SU-DHL-6 (cell line): ENCODE measurements around the gene CRYBG2.

ENCODE experiments used
- H2AFZ ChIP-seq: fragments of 200-600 bp; sonication (generic); 2 replicates; pipeline ENCODE4 v1.6.1; 2014; ENCODE audit warnings: low read depth, mild to moderate bottlenecking, moderate library complexity, mixed read lengths, antibody characterized with exemption, low read length; ENCODE audit not compliant: severe bottlenecking
- H3F3A ChIP-seq: fragments of 200-600 bp; shearing (Covaris generic); 2 replicates; pipeline ENCODE4 v1.6.0; 2016; ENCODE audit warnings: antibody characterized with exemption, mild to moderate bottlenecking; ENCODE audit not compliant: insufficient read depth
- H3K27ac ChIP-seq: fragments of 200-600 bp; sonication (generic); 2 replicates; pipeline ENCODE4 v1.5.1; 2016; ENCODE audit warnings: low read depth, mild to moderate bottlenecking, low read length, moderate library complexity, mixed read lengths
- H3K27me3 ChIP-seq: fragments of 200-600 bp; sonication (generic), shearing (Covaris generic); 2 replicates; pipeline ENCODE4 v1.6.0; 2014; ENCODE audit warnings: mild to moderate bottlenecking, low read length
- H3K36me3 ChIP-seq: fragments of 200-600 bp; sonication (generic); 2 replicates; pipeline ENCODE4 v1.6.1; 2014; ENCODE audit warnings: mild to moderate bottlenecking, low read length, mixed read lengths
- H3K4me2 ChIP-seq: fragments of 300-600, 200-600 bp; shearing (Covaris generic), sonication (generic); 2 replicates; pipeline ENCODE4 v1.6.0; 2014; ENCODE audit warnings: low read length, low read depth, mild to moderate bottlenecking; ENCODE audit not compliant: poor library complexity, severe bottlenecking
- H3K4me3 ChIP-seq: fragments of 200-600 bp; sonication (generic); 2 replicates; pipeline ENCODE4 v1.5.1; 2014; ENCODE audit warnings: antibody characterized with exemption, low read length, mild to moderate bottlenecking, mixed read lengths; ENCODE audit not compliant: insufficient read depth, poor library complexity, severe bottlenecking
- H3K79me2 ChIP-seq: fragments of 200-600 bp; sonication (generic); 2 replicates; pipeline ENCODE4 v1.6.1; 2014; ENCODE audit warnings: mild to moderate bottlenecking, low read length, moderate library complexity; ENCODE audit not compliant: insufficient read depth
- H3K9ac ChIP-seq: fragments of 200-600 bp; sonication (generic); 2 replicates; pipeline ENCODE4 v1.7.0; 2014; ENCODE audit warnings: mild to moderate bottlenecking, low read length
- H3K9me2 ChIP-seq: fragments of 200-600 bp; sonication (generic); replicated peaks from 2 replicates; pipeline ENCODE4 v1.6.1; 2014; ENCODE audit warnings: low read length; ENCODE audit not compliant: insufficient read depth
- H3K9me3 ChIP-seq: fragments of 200-600 bp; sonication (generic); 2 replicates; pipeline ENCODE4 v1.6.1; 2014; ENCODE audit warnings: low read length, mixed read lengths; ENCODE audit not compliant: insufficient read depth
- H4K20me1 ChIP-seq: fragments of 200-600 bp; sonication (generic); 2 replicates; pipeline ENCODE4 v1.6.1; 2014; ENCODE audit warnings: low read depth, mild to moderate bottlenecking, antibody characterized with exemption, low read length, moderate library complexity, mixed read lengths
- CTCF ChIP-seq: fragments of 200-600 bp; sonication (generic); IDR thresholded peaks from one replicate; pipeline ENCODE4 v1.5.1; 2017; ENCODE audit warnings: antibody characterized with exemption, mild to moderate bottlenecking, low read length, moderate library complexity; ENCODE audit not compliant: insufficient read depth, poor library complexity, severe bottlenecking
- EZH2phosphoT487 ChIP-seq: fragments of 200-600 bp; sonication (generic), shearing (Covaris generic); conservative IDR thresholded peaks from 2 replicates; pipeline ENCODE4 v1.6.1; 2018; ENCODE audit warnings: mild to moderate bottlenecking, antibody characterized with exemption, low read length, moderate library complexity, mixed read lengths

The CRYBG2 gene

DNA sequence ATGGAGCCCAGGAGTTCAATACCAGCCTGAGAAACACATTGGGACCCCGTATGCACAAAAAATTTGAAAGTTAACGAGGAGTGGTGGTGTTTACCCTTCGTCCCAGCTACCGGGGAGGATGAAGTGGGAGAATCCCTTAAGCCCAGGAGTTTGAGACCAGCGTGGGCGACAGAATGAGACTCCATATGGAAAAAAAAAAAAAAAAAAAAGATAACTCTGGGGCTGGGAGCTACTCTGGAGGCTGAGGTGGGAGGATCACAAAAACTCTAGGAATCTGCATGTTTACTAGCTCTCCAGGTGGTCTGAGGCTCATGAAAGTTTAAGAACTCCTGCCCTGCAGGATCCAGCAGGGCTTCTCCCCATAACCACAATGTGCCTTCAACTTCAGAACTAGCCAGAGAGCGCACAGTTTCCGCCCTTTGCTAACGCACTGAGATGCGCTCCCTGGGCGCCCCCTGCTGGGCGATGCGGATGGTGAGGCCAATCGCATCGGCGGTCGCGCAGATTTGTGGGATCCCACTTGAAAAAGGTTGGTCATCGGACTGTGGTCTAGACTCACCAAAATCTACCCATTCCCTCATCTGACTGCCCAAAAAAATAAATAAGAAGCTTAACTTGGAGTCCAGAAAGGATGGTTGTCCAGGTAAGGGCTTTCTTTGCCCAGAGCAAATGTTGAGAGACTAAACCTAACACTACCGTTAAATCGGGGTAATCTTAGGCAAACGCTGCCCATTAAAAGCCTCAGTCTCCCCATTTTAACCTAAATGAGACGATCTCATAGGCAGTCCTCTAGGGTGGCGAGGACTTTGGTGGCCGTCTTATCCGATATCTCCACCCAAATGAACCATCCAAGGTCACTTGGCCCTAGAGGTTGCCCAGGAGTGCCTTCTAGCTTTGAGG, 9.9 kb upstream of the CRYBG2 start:
- H3K4me2 ChIP-seq = no peak overlapping the region
- H3K36me3 ChIP-seq = no peaks in the 10 kb centered on the region
- H4K20me1 ChIP-seq = no peaks in the 10 kb centered on the region
- no peak overlapping the region for H2AFZ ChIP-seq
- no peak overlapping the region for H3K9ac ChIP-seq
- H3K27me3 ChIP-seq = no peaks in the 10 kb centered on the region
- no peaks in the 10 kb centered on the region for H3K9me3 ChIP-seq
- no peaks in the 10 kb centered on the region for H3F3A ChIP-seq
- H3K4me3 ChIP-seq = no peak overlapping the region
- no peak overlapping the region for H3K27ac ChIP-seq
- TF ChIP-seq CTCF (peak; percentile 93), EZH2phosphoT487 (no peak)
- no peaks in the 10 kb centered on the region for H3K9me2 ChIP-seq
- no peaks in the 10 kb centered on the region for H3K79me2 ChIP-seq

DNA sequence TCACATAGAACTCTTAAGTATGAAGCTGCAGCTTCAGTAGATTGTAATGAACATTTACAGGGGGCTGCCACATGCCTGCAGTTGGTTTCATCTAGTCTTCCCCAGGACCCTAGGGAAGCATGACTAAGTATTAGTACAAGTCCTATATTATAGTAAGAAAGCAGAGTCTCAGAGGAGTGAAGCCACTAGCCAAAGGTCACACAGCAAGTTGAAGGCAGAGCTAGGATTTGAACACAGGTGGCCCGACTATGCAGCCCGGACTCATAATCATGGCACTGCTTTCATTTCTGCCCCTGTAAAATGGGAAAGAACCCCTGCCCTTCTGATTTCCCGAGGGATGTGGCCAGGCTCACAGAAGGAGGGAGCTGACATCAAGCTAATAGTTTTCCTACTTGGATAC, 8.4 kb upstream of the CRYBG2 start:
- H3K9me3 ChIP-seq = no peaks in the 10 kb centered on the region
- TF ChIP-seq CTCF (no peak), EZH2phosphoT487 (no peak)
- H3K9ac ChIP-seq = no peak overlapping the region
- H3K79me2 ChIP-seq = no peaks in the 10 kb centered on the region
- no peaks in the 10 kb centered on the region for H3K9me2 ChIP-seq
- H3K27ac ChIP-seq = no peak overlapping the region
- no peaks in the 10 kb centered on the region for H3F3A ChIP-seq
- no peak overlapping the region for H2AFZ ChIP-seq
- no peak overlapping the region for H3K4me3 ChIP-seq
- no peaks in the 10 kb centered on the region for H4K20me1 ChIP-seq
- no peak overlapping the region for H3K4me2 ChIP-seq
- H3K36me3 ChIP-seq = no peaks in the 10 kb centered on the region
- H3K27me3 ChIP-seq = no peaks in the 10 kb centered on the region

GRCh38 chr1:26361605-26362122, 7.7 kb upstream of the CRYBG2 start:
- H3K9ac ChIP-seq = no peak overlapping the region
- no peaks in the 10 kb centered on the region for H3K79me2 ChIP-seq
- H4K20me1 ChIP-seq = no peaks in the 10 kb centered on the region
- H2AFZ ChIP-seq = no peak overlapping the region
- no peak overlapping the region for H3K4me2 ChIP-seq
- H3K4me3 ChIP-seq = no peak overlapping the region
- H3K27ac ChIP-seq = no peak overlapping the region
- H3K36me3 ChIP-seq = no peaks in the 10 kb centered on the region
- no peaks in the 10 kb centered on the region for H3K9me3 ChIP-seq
- H3K9me2 ChIP-seq = no peaks in the 10 kb centered on the region
- TF ChIP-seq CTCF (no peak), EZH2phosphoT487 (no peak)
- H3K27me3 ChIP-seq = no peaks in the 10 kb centered on the region
- H3F3A ChIP-seq = no peaks in the 10 kb centered on the region
